ENCODE data around the gene MAPRE3. TPM values are rescaled to one million over a fixed set of nuclear protein-coding genes. Genes with fewer than 3 reads are reported as not detected.

MAPRE3 gene
- total RNA-seq, 5 donors from 2014 or later (not counting 1 experiment from before 2014, with no cell fraction given), result 4.0 to 5.1 (median 4.7) TPM

GRCh38 chr2:27006602-27007415 lies 36.4 kb downstream of the MAPRE3 start:
- H3K36me3 Mint-ChIP-seq, result no peaks in the 10 kb centered on the region
- no peak overlapping the region for H3K27ac Mint-ChIP-seq
- H3K4me3 Mint-ChIP-seq, result no peak overlapping the region
- no peaks in the 10 kb centered on the region for H3K9me3 Mint-ChIP-seq
- no peaks in the 10 kb centered on the region for H3K36me3 ChIP-seq (ENCODE audit: control insufficient read depth in 2 of 2, extremely low read depth in 1 of 2, insufficient read depth in 1 of 2, low read length in 1 of 2)
- no peak overlapping the region for H3K4me3 ChIP-seq (ENCODE audit: control insufficient read depth in 1 of 2, extremely low read depth in 1 of 2, low read length in 1 of 2)
- H3K27me3 ChIP-seq (replicated peaks in 1 of 2; ENCODE audit: control insufficient read depth in 2 of 2, extremely low read depth in 1 of 2, insufficient read depth in 2 of 2, low read length in 1 of 2), result peaks cover 3 to 6% of the 10 kb centered on the region in 2 experiments
- WGBS (ENCODE audit: insufficient coverage), result 60% methylated on average over 1 of the region's 6 CpGs
- no peak for DNase-seq
- no peaks in the 10 kb centered on the region for H3K9me3 ChIP-seq
- H3K27me3 Mint-ChIP-seq, result peaks cover 0 to 9% of the 10 kb centered on the region in 2 donors
- ChIA-PET CTCF (no interaction called here), POLR2A (no interaction called here)
- H3K4me1 ChIP-seq (ENCODE audit: control insufficient read depth in 1 of 2, extremely low read depth in 1 of 2, insufficient read depth in 2 of 2, low read length in 2 of 2), result no peaks in the 10 kb centered on the region
- H3K4me1 Mint-ChIP-seq, result peaks cover 3 to 10% (median 7%) of the 10 kb centered on the region in 3 donors
- no peak overlapping the region for H3K27ac ChIP-seq (ENCODE audit: low read length)
- ATAC-seq (replicated peaks in 1 of 4), result no peak

- 100% methylated on average over 4 of the region's 8 CpGs for WGBS (ENCODE audit: insufficient coverage)
- Mint-ChIP-seq H3K27me3 (peaks cover 0 to 14% of the 10 kb centered on the region in 2 donors), H3K4me1 (peaks cover 3 to 10% (median 7%) of the 10 kb centered on the region in 3 donors), H3K9me3 (no peaks in the 10 kb centered on the region), H3K4me3 (no peak overlapping the region), H3K27ac (no peak overlapping the region), H3K36me3 (no peaks in the 10 kb centered on the region)
- CTCF ChIA-PET, result interaction anchor here in 1 of 2 donors (0.5 kb wide), 1 partner anchor 353 kb away, joined by 6 read pairs; no protein-coding TSS in a partner anchor
- Histone ChIP-seq H3K36me3 (ENCODE audit: control insufficient read depth in 2 of 2, extremely low read depth in 1 of 2, insufficient read depth in 1 of 2, low read length in 1 of 2) (no peaks in the 10 kb centered on the region), H3K4me1 (ENCODE audit: control insufficient read depth in 1 of 2, extremely low read depth in 1 of 2, insufficient read depth in 2 of 2, low read length in 2 of 2) (no peaks in the 10 kb centered on the region), H3K27me3 (replicated peaks in 1 of 2; ENCODE audit: control insufficient read depth in 2 of 2, extremely low read depth in 1 of 2, insufficient read depth in 2 of 2, low read length in 1 of 2) (peaks cover under 1 to 6% of the 10 kb centered on the region in 2 experiments), H3K9me3 (no peaks in the 10 kb centered on the region), H3K4me3 (ENCODE audit: control insufficient read depth in 1 of 2, extremely low read depth in 1 of 2, low read length in 1 of 2) (no peak overlapping the region), H3K27ac (ENCODE audit: low read length) (no peak overlapping the region)
- no peak for ATAC-seq (replicated peaks in 1 of 4)
- POLR2A ChIA-PET, result no interaction called here
- no peak for DNase-seq
Measured at GRCh38 chr2:27007416-27008374, 37.3 kb downstream of the MAPRE3 start.

GRCh38 chr2:27008678-27009077 lies 38.2 kb downstream of the MAPRE3 start:
- no peaks in the 10 kb centered on the region for H3K4me1 ChIP-seq (ENCODE audit: control insufficient read depth in 1 of 2, extremely low read depth in 1 of 2, insufficient read depth in 2 of 2, low read length in 2 of 2)
- ATAC-seq (replicated peaks in 1 of 4), result no peak
- ChIA-PET CTCF (no interaction called here), POLR2A (no interaction called here)
- H3K4me1 Mint-ChIP-seq, result peaks cover 3 to 10% (median 7%) of the 10 kb centered on the region in 3 donors
- H3K27ac Mint-ChIP-seq, result no peak overlapping the region
- 68% methylated on average over 3 of the region's 4 CpGs for WGBS (ENCODE audit: insufficient coverage)
- H3K9me3 ChIP-seq, result no peaks in the 10 kb centered on the region
- H3K9me3 Mint-ChIP-seq, result no peaks in the 10 kb centered on the region
- no peaks in the 10 kb centered on the region for H3K36me3 ChIP-seq (ENCODE audit: control insufficient read depth in 2 of 2, extremely low read depth in 1 of 2, insufficient read depth in 1 of 2, low read length in 1 of 2)
- H3K27me3 ChIP-seq (replicated peaks in 1 of 2; ENCODE audit: control insufficient read depth in 2 of 2, extremely low read depth in 1 of 2, insufficient read depth in 2 of 2, low read length in 1 of 2), result peaks cover 0 to 2% of the 10 kb centered on the region in 2 experiments
- H3K4me3 ChIP-seq (ENCODE audit: control insufficient read depth in 1 of 2, extremely low read depth in 1 of 2, low read length in 1 of 2), result no peak overlapping the region
- H3K27ac ChIP-seq (ENCODE audit: low read length), result no peak overlapping the region
- H3K4me3 Mint-ChIP-seq, result no peak overlapping the region
- DNase-seq, result no peak
- H3K27me3 Mint-ChIP-seq, result peaks cover 0 to 12% of the 10 kb centered on the region in 2 donors
- H3K36me3 Mint-ChIP-seq, result no peaks in the 10 kb centered on the region

GRCh38 chr2:27009083-27009482 lies 38.6 kb downstream of the MAPRE3 start:
- no peaks in the 10 kb centered on the region for H3K36me3 Mint-ChIP-seq
- DNase-seq (no peak), ATAC-seq (replicated peaks in 1 of 4) (no peak)
- no peaks in the 10 kb centered on the region for H3K9me3 Mint-ChIP-seq
- CTCF ChIA-PET, result no interaction called here
- Histone ChIP-seq H3K27ac (ENCODE audit: low read length) (no peak overlapping the region), H3K27me3 (replicated peaks in 1 of 2; ENCODE audit: control insufficient read depth in 2 of 2, extremely low read depth in 1 of 2, insufficient read depth in 2 of 2, low read length in 1 of 2) (peaks cover 0 to 2% of the 10 kb centered on the region in 2 experiments), H3K4me3 (ENCODE audit: control insufficient read depth in 1 of 2, extremely low read depth in 1 of 2, low read length in 1 of 2) (no peak overlapping the region), H3K4me1 (ENCODE audit: control insufficient read depth in 1 of 2, extremely low read depth in 1 of 2, insufficient read depth in 2 of 2, low read length in 2 of 2) (no peaks in the 10 kb centered on the region), H3K36me3 (ENCODE audit: control insufficient read depth in 2 of 2, extremely low read depth in 1 of 2, insufficient read depth in 1 of 2, low read length in 1 of 2) (no peaks in the 10 kb centered on the region), H3K9me3 (no peaks in the 10 kb centered on the region)
- H3K4me3 Mint-ChIP-seq, result no peak overlapping the region
- peaks cover 3 to 10% (median 7%) of the 10 kb centered on the region in 3 donors for H3K4me1 Mint-ChIP-seq
- peaks cover 0 to 10% of the 10 kb centered on the region in 2 donors for H3K27me3 Mint-ChIP-seq
- POLR2A ChIA-PET, result no interaction called here
- H3K27ac Mint-ChIP-seq, result no peak overlapping the region

- ATAC-seq (replicated peaks in 1 of 4) (no peak), DNase-seq (no peak)
- Mint-ChIP-seq H3K27me3 (peaks cover 0 to 10% of the 10 kb centered on the region in 2 donors), H3K4me3 (no peak overlapping the region), H3K36me3 (no peaks in the 10 kb centered on the region), H3K27ac (no peak overlapping the region), H3K9me3 (no peaks in the 10 kb centered on the region), H3K4me1 (peaks cover 3 to 10% (median 7%) of the 10 kb centered on the region in 3 donors)
- Histone ChIP-seq H3K4me3 (ENCODE audit: control insufficient read depth in 1 of 2, extremely low read depth in 1 of 2, low read length in 1 of 2) (no peak overlapping the region), H3K4me1 (ENCODE audit: control insufficient read depth in 1 of 2, extremely low read depth in 1 of 2, insufficient read depth in 2 of 2, low read length in 2 of 2) (no peaks in the 10 kb centered on the region), H3K36me3 (ENCODE audit: control insufficient read depth in 2 of 2, extremely low read depth in 1 of 2, insufficient read depth in 1 of 2, low read length in 1 of 2) (no peaks in the 10 kb centered on the region), H3K27ac (ENCODE audit: low read length) (no peak overlapping the region), H3K27me3 (replicated peaks in 1 of 2; ENCODE audit: control insufficient read depth in 2 of 2, extremely low read depth in 1 of 2, insufficient read depth in 2 of 2, low read length in 1 of 2) (peaks cover 2 to 4% of the 10 kb centered on the region in 2 experiments), H3K9me3 (no peaks in the 10 kb centered on the region)
- POLR2A ChIA-PET, result no interaction called here
- CTCF ChIA-PET, result interaction anchor here in 1 of 2 donors (0.6 kb wide), 1 partner anchor 639 kb away, joined by 3 read pairs; no protein-coding TSS in a partner anchor
- no CpG with 5 or more reads among the region's 2 CpGs for WGBS (ENCODE audit: insufficient coverage)
Measured at GRCh38 chr2:27009716-27010115, 39.3 kb downstream of the MAPRE3 start.

GRCh38 chr2:27010139-27010538 lies 39.7 kb downstream of the MAPRE3 start:
- Mint-ChIP-seq H3K4me3 (no peak overlapping the region), H3K4me1 (peaks cover 3 to 10% (median 7%) of the 10 kb centered on the region in 3 donors), H3K27ac (no peak overlapping the region), H3K27me3 (peaks cover 0 to 10% of the 10 kb centered on the region in 2 donors), H3K36me3 (no peaks in the 10 kb centered on the region), H3K9me3 (no peaks in the 10 kb centered on the region)
- no CpG with 5 or more reads among the region's 3 CpGs for WGBS (ENCODE audit: insufficient coverage)
- ChIA-PET POLR2A (no interaction called here), CTCF (interaction anchor here in 1 of 2 donors (0.6 kb wide), 1 partner anchor 638 kb away, joined by 3 read pairs; no protein-coding TSS in a partner anchor)
- Histone ChIP-seq H3K36me3 (ENCODE audit: control insufficient read depth in 2 of 2, extremely low read depth in 1 of 2, insufficient read depth in 1 of 2, low read length in 1 of 2) (no peaks in the 10 kb centered on the region), H3K4me1 (ENCODE audit: control insufficient read depth in 1 of 2, extremely low read depth in 1 of 2, insufficient read depth in 2 of 2, low read length in 2 of 2) (no peaks in the 10 kb centered on the region), H3K4me3 (ENCODE audit: control insufficient read depth in 1 of 2, extremely low read depth in 1 of 2, low read length in 1 of 2) (no peak overlapping the region), H3K9me3 (no peaks in the 10 kb centered on the region), H3K27ac (ENCODE audit: low read length) (no peak overlapping the region), H3K27me3 (replicated peaks in 1 of 2; ENCODE audit: control insufficient read depth in 2 of 2, extremely low read depth in 1 of 2, insufficient read depth in 2 of 2, low read length in 1 of 2) (peaks cover 2 to 4% of the 10 kb centered on the region in 2 experiments)
- ATAC-seq (replicated peaks in 1 of 4), result no peak
- no peak for DNase-seq
